HCT116 (cell line): ENCODE results near the gene GXYLT2. TPM values are rescaled to one million over a fixed set of nuclear protein-coding genes. Genes with fewer than 3 reads are reported as not detected.

Experiments used
- ATAC-seq: fragments of 200-7000 bp; cut with Tn5 transposase; 2 replicates; pipeline ENCODE4 v1.9.1; 2020; ENCODE audit warnings: mild to moderate bottlenecking, moderate library complexity
- BruUV-seq: library from RNA; stranded (reverse); fragments of 400-500 nt; replicated peaks from 2 replicates; lab custom pipeline; 2021; lab: Mats Ljungman, UMichigan
- CTCF ChIA-PET: fragments of 300-600 bp; sonication (Branson Sonifier 250); formaldehyde crosslinking; loops from one replicate; lab custom pipeline; 2021; ENCODE audit warnings: antibody characterized with exemption; lab: Charles Lee
- POLR2A ChIA-PET: fragments of 300-600, 350-600 bp; sonication (Branson Sonifier 250); formaldehyde crosslinking; loops from one replicate; lab custom pipeline; 2021; ENCODE audit warnings: antibody characterized with exemption; lab: Charles Lee
- RAD21 ChIA-PET, 2 experiments: fragments of 300-600 bp; sonication (Branson Sonifier 250); formaldehyde crosslinking; loops; one replicate each; lab custom pipeline; 2023; ENCODE audit warnings: low total read pairs in 2 of 2; ENCODE audit not compliant: uncharacterized antibody in 2 of 2, unreplicated experiment in 2 of 2, low non-redundant PET in 1 of 2; lab: Charles Lee
- DNase-seq: peaks from one replicate; pipeline ENCODE4 v3.0.0-alpha.2; 2010; ENCODE audit warnings: low read depth, low spot score
- H2AFZ ChIP-seq: fragments of 200-600 bp; shearing (Covaris generic), sonication (generic); 2 replicates; pipeline ENCODE4 v1.6.1; 2017; ENCODE audit warnings: low read depth, mixed run types, mixed read lengths, antibody characterized with exemption, low read length; ENCODE audit not compliant: poor library complexity, severe bottlenecking
- H3K27ac ChIP-seq: 2 replicates; pipeline ENCODE4 v1.5.1; 2012; ENCODE audit warnings: low read depth, low read length
- H3K27me3 ChIP-seq: fragments of 200-600 bp; sonication (generic); 2 replicates; pipeline ENCODE4 v1.6.1; 2016; ENCODE audit warnings: mixed run types, low read length, mixed read lengths; ENCODE audit not compliant: insufficient read depth
- H3K36me3 ChIP-seq, 2 experiments: fragments of 200-500 bp in 1 of 2; fragments of 200-600 bp in 1 of 2; sonication (Bioruptor generic) in 1 of 2; sonication (generic) in 1 of 2; 2 replicates each; pipeline versions ENCODE4 v1.5.1 to v1.6.1; 2014 to 2016; ENCODE audit warnings: low read length in 2 of 2, inconsistent platforms in 1 of 2, mixed read lengths in 1 of 2, mixed run types in 1 of 2; ENCODE audit not compliant: insufficient read depth in 2 of 2, control insufficient read depth in 1 of 2
- H3K4me1 ChIP-seq, 2 experiments: fragments of 200-600 bp in 1 of 2; sonication (generic) in 1 of 2; 2 replicates each; pipeline versions ENCODE4 v1.5.1 to v1.6.1; 2012 to 2017; ENCODE audit warnings: low read length in 2 of 2, inconsistent platforms in 1 of 2, mild to moderate bottlenecking in 1 of 2, mixed read lengths in 1 of 2, mixed run types in 1 of 2, moderate library complexity in 1 of 2; ENCODE audit not compliant: insufficient read depth in 2 of 2, control insufficient read depth in 1 of 2
- H3K4me2 ChIP-seq: fragments of 200-600 bp; sonication (generic); 2 replicates; pipeline ENCODE4 v1.6.1; 2017; ENCODE audit warnings: mixed run types, low read length, mixed read lengths
- H3K4me3 ChIP-seq, 2 experiments: fragments of 200-600 bp in 1 of 2; sonication (generic) in 1 of 2; replicated peaks in 1 of 2; 2 replicates each; pipeline ENCODE4 v1.5.1; 2011 to 2016; ENCODE audit warnings: low read length in 2 of 2, control low read depth in 1 of 2, low read depth in 1 of 2, mild to moderate bottlenecking in 1 of 2, mixed read lengths in 1 of 2, mixed run types in 1 of 2
- H3K79me2 ChIP-seq: fragments of 200-600 bp; sonication (generic); 2 replicates; pipeline ENCODE4 v1.6.1; 2017; ENCODE audit warnings: mild to moderate bottlenecking, mixed run types, low read length, moderate library complexity, mixed read lengths; ENCODE audit not compliant: insufficient read depth
- H3K9ac ChIP-seq: fragments of 200-600 bp; sonication (generic); 2 replicates; pipeline ENCODE4 v1.6.1; 2016; ENCODE audit warnings: low read length, mixed read lengths
- H3K9me2 ChIP-seq: fragments of 200-600 bp; sonication (generic), shearing (Covaris generic); 2 replicates; pipeline ENCODE4 v1.6.1; 2017; ENCODE audit warnings: mixed run types, mild to moderate bottlenecking, moderate library complexity; ENCODE audit not compliant: insufficient read depth
- H3K9me3 ChIP-seq, 2 experiments: fragments of 200-500 bp in 1 of 2; fragments of 200-600 bp in 1 of 2; sonication (Bioruptor generic) in 1 of 2; sonication (generic) in 1 of 2; 2 replicates each; pipeline ENCODE4 v1.6.1; 2014 to 2017; ENCODE audit warnings: low read length in 2 of 2, mixed read lengths in 2 of 2, inconsistent platforms in 1 of 2, low read depth in 1 of 2, mild to moderate bottlenecking in 1 of 2, mixed run types in 1 of 2, moderate library complexity in 1 of 2; ENCODE audit not compliant: control insufficient read depth in 1 of 2, insufficient read depth in 1 of 2
- H4K20me1 ChIP-seq: fragments of 200-600 bp; sonication (generic), shearing (Covaris generic); 2 replicates; pipeline ENCODE4 v1.6.1; 2017; ENCODE audit warnings: mixed run types, mild to moderate bottlenecking, moderate library complexity; ENCODE audit not compliant: insufficient read depth
- CBX3 ChIP-seq: IDR thresholded peaks from 2 replicates; pipeline ENCODE4 v1.6.1; 2012; ENCODE audit warnings: low read depth
- SRF ChIP-seq: IDR thresholded peaks from 2 replicates; pipeline ENCODE4 v1.6.1; 2012; ENCODE audit warnings: low read depth
- ZBTB33 ChIP-seq: IDR thresholded peaks from 2 replicates; pipeline ENCODE4 v1.6.1; 2011; ENCODE audit warnings: mild to moderate bottlenecking, low read length, moderate library complexity; ENCODE audit not compliant: insufficient replicate concordance; ENCODE audit errors: extremely low read depth
- ZNF274 ChIP-seq: fragments of 200-500 bp; sonication (Bioruptor generic); IDR thresholded peaks from 2 replicates; pipeline ENCODE4 v1.6.1; 2014; ENCODE audit warnings: mild to moderate bottlenecking, low read depth, low read length, inconsistent platforms
- intact Hi-C: fragments of 100-400 bp; cut with micrococcal nuclease; formaldehyde crosslinking; loops from 2 replicates; pipeline ENCODE4 v1.10.0; 2022
- total RNA-seq: library from RNA; stranded (reverse); gene quantifications from one replicate; pipeline ENCODE4 v1.2.1, GENCODE V29; 2021; ENCODE audit not compliant: unreplicated experiment

GXYLT2 gene
- total RNA-seq, 1 experiment from 2014 or later, result 5.6 TPM

GRCh38 chr3:72846166-72846565 is 41.7 kb upstream of the GXYLT2 start (continued):
- TF ChIP-seq ZBTB33, result no peak
- no peak for TF ChIP-seq ZNF274
- no peak for TF ChIP-seq SRF

GRCh38 chr3:72847282-72847681 is 40.6 kb upstream of the GXYLT2 start:
- Histone ChIP-seq H4K20me1 (no peaks in the 10 kb centered on the region; the same call in 1 of the 2 replicates), H3K79me2 (peaks cover 54% of the 10 kb centered on the region), H3K9me2 (no peaks in the 10 kb centered on the region), H3K9me3 (no peaks in the 10 kb centered on the region), H3K36me3 (peaks cover 0 to 2% of the 10 kb centered on the region in 2 experiments; a peak in 1 of 4 replicates), H3K9ac (peak overlapping the region; percentile 71), H2AFZ (no peak overlapping the region), H3K4me2 (peak overlapping the region; percentile 98), H3K4me3 (peak overlapping the region; percentile 82 to 85), H3K27ac (no peak overlapping the region), H3K27me3 (no peaks in the 10 kb centered on the region), H3K4me1 (peaks cover 4 to 23% of the 10 kb centered on the region in 2 experiments)
- ChIA-PET CTCF (no interaction called here), RAD21 (no interaction called here), POLR2A (no interaction called here)
- intact Hi-C loops, result no loop called here
- no TSS peak for BruUV-seq
- ATAC-seq, result no peak
- no peak for DNase-seq
- no peak for TF ChIP-seq CBX3
